ENCODE results near the gene PREPL. TPM values are rescaled to one million over a fixed set of nuclear protein-coding genes. Genes with fewer than 3 reads are reported as not detected.
A peak's percentile ranks its signal among the peaks of the same experiment; 100 is the strongest.

PREPL gene
- total and polyA plus RNA-seq, 4 donors: 17.2 to 60.3 (median 41.1) TPM

DNA sequence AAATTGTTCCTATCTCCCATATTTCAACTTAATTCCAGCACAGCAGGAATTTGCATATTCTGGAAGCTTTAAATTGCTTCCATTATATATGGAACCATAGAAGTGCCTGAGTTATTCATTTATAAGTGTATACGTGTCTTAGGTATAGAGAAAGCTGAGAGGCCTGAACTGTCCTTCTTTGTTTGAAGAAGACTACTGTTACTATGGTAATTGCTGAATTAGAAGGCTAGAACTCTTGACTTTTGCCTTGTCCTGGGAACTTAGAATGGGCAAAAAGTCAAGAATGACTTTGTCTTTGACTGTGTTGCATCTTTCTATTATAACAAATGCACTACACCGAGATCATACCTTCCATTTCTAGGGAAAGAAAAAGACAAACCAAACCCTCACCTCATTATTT lies 16.2 kb upstream of the PREPL start:
- H3K36me3 ChIP-seq (ENCODE audit: control insufficient read depth in 1 of 2, insufficient read depth in 2 of 2, low read length in 1 of 2): peaks cover 0 to 3% of the 10 kb centered on the region in 2 donors
- H3K9me3 ChIP-seq (ENCODE audit: control insufficient read depth, low read length): no peaks in the 10 kb centered on the region
- WGBS, 2 donors: 95 to 98% methylated on average over 2 of the region's 2 CpGs
- ATAC-seq (ENCODE audit: low FRiP score) (no peak), DNase-seq (no peak)
- no peak overlapping the region for H3K27ac ChIP-seq (ENCODE audit: low read depth in 1 of 2, low read length in 2 of 2)
- intact Hi-C loops (cut with DNase I): no loop called here
- H3K27me3 ChIP-seq (ENCODE audit: control insufficient read depth in 1 of 2, insufficient read depth in 2 of 2, low read length in 1 of 2): no peaks in the 10 kb centered on the region
- no peaks in the 10 kb centered on the region for H3K4me1 ChIP-seq (ENCODE audit: control insufficient read depth in 1 of 2, insufficient read depth in 2 of 2, low read length in 2 of 2)
- no peak overlapping the region for H3K4me3 ChIP-seq (ENCODE audit: low read length in 2 of 2)

DNA sequence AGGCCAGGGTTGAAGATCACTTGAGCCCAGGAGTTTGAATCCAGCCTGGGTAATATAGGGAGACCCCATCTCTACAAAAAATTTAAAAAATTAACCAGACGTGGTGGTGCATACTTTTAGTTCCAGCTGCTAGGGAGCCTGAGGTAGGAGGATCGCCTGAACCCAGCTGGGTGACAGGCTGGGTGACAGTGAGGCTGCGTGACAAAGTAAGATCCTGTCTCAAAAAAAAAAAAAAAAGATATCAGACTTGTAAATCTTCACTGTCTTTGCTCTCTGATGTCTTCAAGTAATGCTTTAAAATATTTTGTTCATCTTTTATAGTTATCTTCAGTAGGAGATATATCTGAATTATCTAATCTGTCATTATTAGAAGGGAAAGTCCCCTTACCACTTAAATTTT lies 11.0 kb upstream of the PREPL start:
- Histone ChIP-seq H3K4me1 (ENCODE audit: control insufficient read depth in 1 of 2, insufficient read depth in 2 of 2, low read length in 2 of 2) (no peaks in the 10 kb centered on the region), H3K27ac (ENCODE audit: low read depth in 1 of 2, low read length in 2 of 2) (no peak overlapping the region), H3K27me3 (ENCODE audit: control insufficient read depth in 1 of 2, insufficient read depth in 2 of 2, low read length in 1 of 2) (no peaks in the 10 kb centered on the region), H3K36me3 (ENCODE audit: control insufficient read depth in 1 of 2, insufficient read depth in 2 of 2, low read length in 1 of 2) (peaks cover 0 to 3% of the 10 kb centered on the region in 2 donors), H3K4me3 (ENCODE audit: low read length in 2 of 2) (no peak overlapping the region), H3K9me3 (ENCODE audit: control insufficient read depth, low read length) (no peaks in the 10 kb centered on the region)
- intact Hi-C loops (cut with DNase I): no loop called here
- no peak for DNase-seq
- ATAC-seq (ENCODE audit: low FRiP score): no peak
- WGBS, 2 donors: 94 to 99% methylated on average over 3 of the region's 3 CpGs

- Histone ChIP-seq H3K4me1 (ENCODE audit: control insufficient read depth in 1 of 2, insufficient read depth in 2 of 2, low read length in 2 of 2) (no peaks in the 10 kb centered on the region), H3K4me3 (ENCODE audit: low read length in 2 of 2) (no peak overlapping the region), H3K27ac (ENCODE audit: low read depth in 1 of 2, low read length in 2 of 2) (no peak overlapping the region), H3K27me3 (ENCODE audit: control insufficient read depth in 1 of 2, insufficient read depth in 2 of 2, low read length in 1 of 2) (no peaks in the 10 kb centered on the region), H3K36me3 (ENCODE audit: control insufficient read depth in 1 of 2, insufficient read depth in 2 of 2, low read length in 1 of 2) (no peaks in the 10 kb centered on the region), H3K9me3 (ENCODE audit: control insufficient read depth, low read length) (no peaks in the 10 kb centered on the region)
- DNase-seq (no peak), ATAC-seq (ENCODE audit: low FRiP score) (no peak)
- intact Hi-C loops (cut with DNase I): no loop called here
These were observed 10.2 kb upstream of the PREPL start for GRCh38 chr2:44371445-44371844.

DNA sequence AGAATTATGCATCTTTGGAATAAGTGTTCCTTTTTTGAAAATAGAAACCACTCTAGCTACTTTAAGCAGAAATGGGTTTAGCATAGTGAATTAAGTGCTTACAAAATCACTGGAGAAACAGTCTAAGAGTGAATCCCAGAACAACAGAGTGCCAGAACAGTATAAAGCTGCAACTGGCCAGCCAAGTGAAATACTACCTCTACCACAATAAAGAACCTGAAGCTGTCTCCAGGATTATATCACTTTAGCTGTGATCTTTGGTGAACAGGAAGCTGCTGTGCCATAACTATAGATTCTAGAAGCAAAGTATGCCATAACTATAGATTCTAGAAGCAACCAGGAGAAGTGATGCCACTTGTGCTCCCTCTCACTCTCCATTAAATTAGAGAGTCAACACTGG lies 8.1 kb upstream of the PREPL start:
- no peak for DNase-seq
- Histone ChIP-seq H3K9me3 (ENCODE audit: control insufficient read depth, low read length) (no peaks in the 10 kb centered on the region), H3K4me1 (ENCODE audit: control insufficient read depth in 1 of 2, insufficient read depth in 2 of 2, low read length in 2 of 2) (peaks cover 0 to under 1% of the 10 kb centered on the region in 2 donors), H3K27me3 (ENCODE audit: control insufficient read depth in 1 of 2, insufficient read depth in 2 of 2, low read length in 1 of 2) (no peaks in the 10 kb centered on the region), H3K4me3 (ENCODE audit: low read length in 2 of 2) (no peak overlapping the region), H3K36me3 (ENCODE audit: control insufficient read depth in 1 of 2, insufficient read depth in 2 of 2, low read length in 1 of 2) (no peaks in the 10 kb centered on the region), H3K27ac (ENCODE audit: low read depth in 1 of 2, low read length in 2 of 2) (no peak overlapping the region)
- intact Hi-C loops (cut with DNase I): no loop called here
- no peak for ATAC-seq (ENCODE audit: low FRiP score)

GRCh38 chr2:44367591-44367990 lies 6.3 kb upstream of the PREPL start:
- Histone ChIP-seq H3K4me3 (ENCODE audit: low read length in 2 of 2) (no peak overlapping the region), H3K4me1 (ENCODE audit: control insufficient read depth in 1 of 2, insufficient read depth in 2 of 2, low read length in 2 of 2) (peaks cover 0 to 2% of the 10 kb centered on the region in 2 donors), H3K27me3 (ENCODE audit: control insufficient read depth in 1 of 2, insufficient read depth in 2 of 2, low read length in 1 of 2) (no peaks in the 10 kb centered on the region), H3K27ac (ENCODE audit: low read depth in 1 of 2, low read length in 2 of 2) (no peak overlapping the region), H3K36me3 (ENCODE audit: control insufficient read depth in 1 of 2, insufficient read depth in 2 of 2, low read length in 1 of 2) (no peaks in the 10 kb centered on the region), H3K9me3 (ENCODE audit: control insufficient read depth, low read length) (no peaks in the 10 kb centered on the region)
- 94 to 97% methylated on average over 1 of the region's 1 CpG for WGBS, 2 donors
- DNase-seq (no peak), ATAC-seq (ENCODE audit: low FRiP score) (no peak)
- intact Hi-C loops (cut with DNase I): no loop called here

- H3K36me3 ChIP-seq (ENCODE audit: control insufficient read depth in 1 of 2, insufficient read depth in 2 of 2, low read length in 1 of 2): no peaks in the 10 kb centered on the region
- H3K4me3 ChIP-seq (ENCODE audit: low read length in 2 of 2): no peak overlapping the region
- ATAC-seq (ENCODE audit: low FRiP score) (no peak), DNase-seq (no peak)
- H3K27ac ChIP-seq (ENCODE audit: low read depth in 1 of 2, low read length in 2 of 2): no peak overlapping the region
- H3K9me3 ChIP-seq (ENCODE audit: control insufficient read depth, low read length): no peaks in the 10 kb centered on the region
- intact Hi-C loops (cut with DNase I): loop anchor here in 1 of 2 donors (5.0 kb wide), 1 partner anchor 37 kb away; no protein-coding TSS in a partner anchor
- H3K4me1 ChIP-seq (ENCODE audit: control insufficient read depth in 1 of 2, insufficient read depth in 2 of 2, low read length in 2 of 2): peaks cover 0 to 2% of the 10 kb centered on the region in 2 donors
- H3K27me3 ChIP-seq (ENCODE audit: control insufficient read depth in 1 of 2, insufficient read depth in 2 of 2, low read length in 1 of 2): no peaks in the 10 kb centered on the region
- 94% methylated on average over 3 of the region's 3 CpGs for WGBS, 2 donors
These were observed 3.3 kb upstream of the PREPL start for GRCh38 chr2:44364604-44365003.

GRCh38 chr2:44362207-44363015 lies 1.1 kb upstream of the PREPL start:
- WGBS, 2 donors: 0% methylated on average over 31 to 32 of the region's 32 CpGs
- intact Hi-C loops (cut with DNase I): loop anchor here in 1 of 2 donors (5.0 kb wide), 1 partner anchor 35 kb away; no protein-coding TSS in a partner anchor
- Histone ChIP-seq H3K9me3 (ENCODE audit: control insufficient read depth, low read length) (no peaks in the 10 kb centered on the region), H3K36me3 (ENCODE audit: control insufficient read depth in 1 of 2, insufficient read depth in 2 of 2, low read length in 1 of 2) (no peaks in the 10 kb centered on the region), H3K4me1 (ENCODE audit: control insufficient read depth in 1 of 2, insufficient read depth in 2 of 2, low read length in 2 of 2) (peaks cover 0 to 2% of the 10 kb centered on the region in 2 donors), H3K27me3 (ENCODE audit: control insufficient read depth in 1 of 2, insufficient read depth in 2 of 2, low read length in 1 of 2) (no peaks in the 10 kb centered on the region), H3K27ac (ENCODE audit: low read depth in 1 of 2, low read length in 2 of 2) (peak overlapping the region; percentile 64 to 76), H3K4me3 (ENCODE audit: low read length in 2 of 2) (peak overlapping the region; percentile 70 to 80)
- DNase-seq: peak; percentile 63 to 79
- ATAC-seq (ENCODE audit: low FRiP score): peak; percentile 64

DNA sequence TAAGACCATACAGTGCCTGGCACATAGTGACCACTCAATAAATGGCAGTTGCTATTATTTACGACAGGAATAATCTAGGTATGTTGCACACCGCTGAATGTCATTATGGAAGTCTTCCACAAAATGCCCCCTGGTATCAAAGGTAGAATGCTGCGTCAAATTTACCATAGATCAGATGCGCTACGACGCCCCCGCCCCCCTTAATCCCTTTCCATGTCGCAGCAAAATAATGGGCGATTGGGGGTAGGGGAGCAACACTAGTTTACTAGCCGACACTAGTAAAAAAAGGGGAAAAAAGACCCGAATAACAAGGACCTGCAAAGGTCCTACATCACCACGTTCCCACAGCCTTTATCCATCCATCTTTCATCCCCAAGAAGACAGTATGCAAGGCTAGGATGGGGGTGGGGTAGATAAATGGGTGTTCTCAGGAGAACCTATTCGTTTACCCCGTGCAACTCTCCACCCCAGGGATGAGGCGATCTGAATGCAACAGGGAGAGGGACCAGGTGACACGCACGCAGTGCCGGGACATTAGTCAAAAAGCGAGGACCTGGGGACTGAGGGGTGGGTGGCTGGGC lies 455 bp downstream of the PREPL start:
- H3K27ac ChIP-seq (ENCODE audit: low read depth in 1 of 2, low read length in 2 of 2): peak overlapping the region; percentile 85 to 87
- 0 to 1% methylated on average over 19 of the region's 19 CpGs for WGBS, 2 donors

GRCh38 chr2:44358503-44358902 lies 2.8 kb downstream of the PREPL start:
- intact Hi-C loops (cut with DNase I): no loop called here
- WGBS, 2 donors: 36 to 38% methylated on average over 3 of the region's 3 CpGs
- Histone ChIP-seq H3K27ac (ENCODE audit: low read depth in 1 of 2, low read length in 2 of 2) (no peak overlapping the region), H3K9me3 (ENCODE audit: control insufficient read depth, low read length) (no peaks in the 10 kb centered on the region), H3K4me1 (ENCODE audit: control insufficient read depth in 1 of 2, insufficient read depth in 2 of 2, low read length in 2 of 2) (peaks cover 2 to 4% of the 10 kb centered on the region in 2 donors), H3K4me3 (ENCODE audit: low read length in 2 of 2) (no peak overlapping the region), H3K36me3 (ENCODE audit: control insufficient read depth in 1 of 2, insufficient read depth in 2 of 2, low read length in 1 of 2) (no peaks in the 10 kb centered on the region), H3K27me3 (ENCODE audit: control insufficient read depth in 1 of 2, insufficient read depth in 2 of 2, low read length in 1 of 2) (no peaks in the 10 kb centered on the region)
- DNase-seq: peak in 1 of 2 donors; percentile 54
- ATAC-seq (ENCODE audit: low FRiP score): no peak

More for the DNA sequence above, 455 bp downstream of the PREPL start:
- H3K9me3 ChIP-seq (ENCODE audit: control insufficient read depth, low read length): no peaks in the 10 kb centered on the region
- DNase-seq (no peak), ATAC-seq (ENCODE audit: low FRiP score) (peak; percentile 26)
- intact Hi-C loops (cut with DNase I): loop anchor here in 1 of 2 donors (1.0 to 5.0 kb wide), 2 partner anchors 34 to 193 kb away; partner anchors contain the start of gene PPM1B
- H3K36me3 ChIP-seq (ENCODE audit: control insufficient read depth in 1 of 2, insufficient read depth in 2 of 2, low read length in 1 of 2): no peaks in the 10 kb centered on the region
- H3K27me3 ChIP-seq (ENCODE audit: control insufficient read depth in 1 of 2, insufficient read depth in 2 of 2, low read length in 1 of 2): no peaks in the 10 kb centered on the region
- H3K4me1 ChIP-seq (ENCODE audit: control insufficient read depth in 1 of 2, insufficient read depth in 2 of 2, low read length in 2 of 2): peaks cover 0 to 2% of the 10 kb centered on the region in 2 donors
- H3K4me3 ChIP-seq (ENCODE audit: low read length in 2 of 2): peak overlapping the region; percentile 82 to 90

Data from aorta (tissue), 5 donors.